ENCODE results near the gene RCBTB2.

GRCh38 chr13:48532256-48532505 lies 699 bp downstream of the RCBTB2 start:
- TF ChIP-seq EP300 (IDR thresholded peaks at IDR 0.05; ENCODE audit: low read depth): no peak
- no peak for TF ChIP-seq CTCF (IDR thresholded peaks at IDR 0.05)
- TF ChIP-seq POLR2A (IDR thresholded peaks at IDR 0.05): no peak
- TF ChIP-seq POLR2AphosphoS5 (IDR thresholded peaks at IDR 0.05): no peak
